GM20000 (cell line): Measurements from ENCODE around the gene TFF2.

ENCODE experiments used
- DNase-seq: peaks from one replicate; pipeline ENCODE4 v3.0.0; 2012; ENCODE audit warnings: low spot score
- TF ChIP-seq, protein P1 (sequence below): IDR thresholded peaks from 2 replicates; pipeline ENCODE4 v1.5.1; 2012; ENCODE audit warnings: mild to moderate bottlenecking, control low read depth; ENCODE audit errors: extremely low read depth, missing control alignments

Gene TFF2

GRCh38 chr21:42395302-42395701 is 44.5 kb upstream of the TFF2 start:
- TF ChIP-seq, protein P1, sequence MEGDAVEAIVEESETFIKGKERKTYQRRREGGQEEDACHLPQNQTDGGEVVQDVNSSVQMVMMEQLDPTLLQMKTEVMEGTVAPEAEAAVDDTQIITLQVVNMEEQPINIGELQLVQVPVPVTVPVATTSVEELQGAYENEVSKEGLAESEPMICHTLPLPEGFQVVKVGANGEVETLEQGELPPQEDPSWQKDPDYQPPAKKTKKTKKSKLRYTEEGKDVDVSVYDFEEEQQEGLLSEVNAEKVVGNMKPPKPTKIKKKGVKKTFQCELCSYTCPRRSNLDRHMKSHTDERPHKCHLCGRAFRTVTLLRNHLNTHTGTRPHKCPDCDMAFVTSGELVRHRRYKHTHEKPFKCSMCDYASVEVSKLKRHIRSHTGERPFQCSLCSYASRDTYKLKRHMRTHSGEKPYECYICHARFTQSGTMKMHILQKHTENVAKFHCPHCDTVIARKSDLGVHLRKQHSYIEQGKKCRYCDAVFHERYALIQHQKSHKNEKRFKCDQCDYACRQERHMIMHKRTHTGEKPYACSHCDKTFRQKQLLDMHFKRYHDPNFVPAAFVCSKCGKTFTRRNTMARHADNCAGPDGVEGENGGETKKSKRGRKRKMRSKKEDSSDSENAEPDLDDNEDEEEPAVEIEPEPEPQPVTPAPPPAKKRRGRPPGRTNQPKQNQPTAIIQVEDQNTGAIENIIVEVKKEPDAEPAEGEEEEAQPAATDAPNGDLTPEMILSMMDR = no peak
- no peak for DNase-seq

- no peak for DNase-seq
Measured at GRCh38 chr21:42393443-42393950, 42.7 kb upstream of the TFF2 start.

DNA sequence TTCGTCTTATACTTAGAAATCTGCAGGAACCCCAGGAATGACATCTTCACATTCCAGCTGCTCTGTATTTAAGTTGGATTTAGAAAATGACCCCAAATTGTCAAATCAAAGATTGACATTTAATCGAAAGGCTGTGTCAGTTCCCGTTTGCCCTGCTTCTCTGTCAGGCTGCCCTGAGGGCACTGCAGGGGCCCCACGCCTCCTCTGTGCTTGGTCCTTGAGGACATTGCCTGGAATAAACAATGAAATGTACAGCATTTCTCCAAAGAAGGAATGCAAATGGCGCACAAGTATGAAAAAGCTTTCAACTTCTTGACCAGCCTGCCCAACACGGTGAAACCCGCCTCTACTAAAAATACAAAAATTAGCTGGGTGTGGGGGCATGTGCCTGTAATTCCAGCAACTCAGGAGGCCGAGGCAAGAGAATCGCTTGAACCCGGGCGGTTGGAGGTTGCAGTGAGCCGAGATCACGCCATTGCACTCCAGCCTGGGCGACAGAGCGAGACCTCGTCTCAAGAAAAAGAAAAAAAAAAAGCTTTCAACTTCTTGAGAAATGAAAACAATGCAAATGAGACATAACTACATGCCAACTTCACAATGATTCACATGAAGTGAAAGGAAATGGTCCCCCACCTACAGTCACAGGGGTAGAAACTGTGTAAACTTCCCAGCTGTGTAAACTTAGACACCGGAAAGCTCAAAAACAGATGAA is 42.1 kb upstream of the TFF2 start:
- TF ChIP-seq, protein P1 = no peak
- DNase-seq = peak; percentile 77

More at GRCh38 chr21:42393443-42393950, 42.7 kb upstream of the TFF2 start:
- TF ChIP-seq, protein P1 = no peak

- TF ChIP-seq, protein P1 = no peak
- no peak for DNase-seq
Measured at GRCh38 chr21:42391297-42391696, 40.5 kb upstream of the TFF2 start.

DNA sequence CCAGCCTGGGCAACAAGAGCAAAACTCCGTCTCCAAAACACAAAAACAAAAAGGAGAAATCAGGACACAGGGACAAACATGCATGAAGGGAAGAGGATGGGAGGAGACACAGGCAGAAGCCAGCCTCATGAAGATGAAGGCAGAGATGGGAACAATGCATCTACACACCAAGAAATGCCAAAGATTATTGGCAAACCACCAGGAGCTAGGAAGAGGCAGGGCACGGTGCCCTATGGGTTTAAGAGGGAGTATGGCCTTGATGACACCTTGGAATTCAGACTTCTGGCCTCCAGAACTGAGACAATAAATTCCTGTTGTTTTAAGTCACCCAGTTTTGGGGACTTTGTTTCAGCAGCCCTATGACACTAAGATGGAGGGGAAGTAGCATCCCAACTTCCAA is 39.9 kb upstream of the TFF2 start:
- TF ChIP-seq, protein P1 = no peak
- no peak for DNase-seq

GRCh38 chr21:42390193-42390592 is 39.4 kb upstream of the TFF2 start:
- TF ChIP-seq, protein P1 = no peak
- no peak for DNase-seq

DNA sequence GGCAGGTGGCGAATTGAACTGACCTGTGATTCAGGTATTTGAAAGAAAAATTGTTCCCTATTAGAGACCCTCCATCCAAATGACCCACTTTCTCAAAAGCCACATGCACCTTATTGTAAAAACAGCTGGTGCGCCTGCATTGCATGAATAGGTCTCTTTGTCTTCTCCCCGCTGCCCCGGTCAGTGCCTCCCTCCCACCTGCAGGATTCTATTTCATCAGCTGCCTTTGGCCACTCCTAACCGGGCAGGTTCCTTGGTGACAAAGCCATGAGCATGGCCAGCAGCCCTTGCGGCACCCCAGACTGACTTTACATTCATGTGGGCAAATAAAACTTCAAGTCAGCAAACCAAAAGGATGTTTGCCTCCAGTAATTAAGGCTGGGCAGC is 38.6 kb upstream of the TFF2 start:
- TF ChIP-seq, protein P1 = no peak
- no peak for DNase-seq
